Measurements from ENCODE around the gene SULT1E1.

DNA sequence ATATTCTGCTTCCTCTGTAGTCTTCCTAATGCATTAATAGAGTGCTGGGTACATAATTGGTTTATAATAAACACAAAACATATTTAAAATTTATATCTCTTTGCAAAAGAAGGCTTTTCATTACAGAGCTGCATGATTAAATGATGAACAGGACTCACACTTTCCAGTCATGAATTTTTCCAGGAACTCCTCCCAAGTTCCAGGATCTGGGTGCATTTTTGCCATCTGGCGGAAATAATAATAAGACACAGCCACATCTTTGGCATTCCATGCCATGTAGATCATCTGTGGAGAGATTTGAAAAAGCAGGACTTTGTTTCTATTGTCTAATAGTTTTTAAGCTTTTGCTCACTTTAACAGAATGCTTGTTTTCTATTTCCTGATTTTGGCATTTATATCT, 59.3 kb downstream of the SULT1E1 start:
- TF ChIP-seq, protein P1, sequence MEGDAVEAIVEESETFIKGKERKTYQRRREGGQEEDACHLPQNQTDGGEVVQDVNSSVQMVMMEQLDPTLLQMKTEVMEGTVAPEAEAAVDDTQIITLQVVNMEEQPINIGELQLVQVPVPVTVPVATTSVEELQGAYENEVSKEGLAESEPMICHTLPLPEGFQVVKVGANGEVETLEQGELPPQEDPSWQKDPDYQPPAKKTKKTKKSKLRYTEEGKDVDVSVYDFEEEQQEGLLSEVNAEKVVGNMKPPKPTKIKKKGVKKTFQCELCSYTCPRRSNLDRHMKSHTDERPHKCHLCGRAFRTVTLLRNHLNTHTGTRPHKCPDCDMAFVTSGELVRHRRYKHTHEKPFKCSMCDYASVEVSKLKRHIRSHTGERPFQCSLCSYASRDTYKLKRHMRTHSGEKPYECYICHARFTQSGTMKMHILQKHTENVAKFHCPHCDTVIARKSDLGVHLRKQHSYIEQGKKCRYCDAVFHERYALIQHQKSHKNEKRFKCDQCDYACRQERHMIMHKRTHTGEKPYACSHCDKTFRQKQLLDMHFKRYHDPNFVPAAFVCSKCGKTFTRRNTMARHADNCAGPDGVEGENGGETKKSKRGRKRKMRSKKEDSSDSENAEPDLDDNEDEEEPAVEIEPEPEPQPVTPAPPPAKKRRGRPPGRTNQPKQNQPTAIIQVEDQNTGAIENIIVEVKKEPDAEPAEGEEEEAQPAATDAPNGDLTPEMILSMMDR (IDR thresholded peaks at IDR 0.05 in 4 of 5, conservative IDR thresholded peaks at IDR 0.05 in 1 of 5): no peak
- no peak for TF ChIP-seq POLR2A (IDR thresholded peaks at IDR 0.05)
